Measurements from ENCODE around the gene IKBKE.

IKBKE gene

DNA sequence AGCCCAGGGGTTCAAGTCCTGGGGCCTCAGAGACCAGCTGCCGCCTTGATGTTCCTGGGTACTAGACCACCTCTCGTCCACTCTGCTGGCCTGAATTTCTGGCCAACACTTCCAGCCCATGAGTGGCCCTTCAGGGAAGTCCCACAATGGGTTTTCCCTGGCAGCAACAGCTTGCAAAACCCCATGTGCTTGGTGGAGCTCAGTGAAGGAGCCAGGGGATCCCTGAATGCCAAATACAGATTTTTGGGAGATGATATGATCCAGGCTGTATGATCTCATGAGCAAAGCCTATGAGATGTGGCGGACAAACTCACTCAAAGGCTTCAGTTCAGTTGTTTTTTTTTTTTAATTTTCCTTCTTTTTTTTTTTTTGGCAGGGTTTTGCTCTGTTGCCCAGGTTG is 27.5 kb downstream of the IKBKE start:
- no peak for DNase-seq

DNA sequence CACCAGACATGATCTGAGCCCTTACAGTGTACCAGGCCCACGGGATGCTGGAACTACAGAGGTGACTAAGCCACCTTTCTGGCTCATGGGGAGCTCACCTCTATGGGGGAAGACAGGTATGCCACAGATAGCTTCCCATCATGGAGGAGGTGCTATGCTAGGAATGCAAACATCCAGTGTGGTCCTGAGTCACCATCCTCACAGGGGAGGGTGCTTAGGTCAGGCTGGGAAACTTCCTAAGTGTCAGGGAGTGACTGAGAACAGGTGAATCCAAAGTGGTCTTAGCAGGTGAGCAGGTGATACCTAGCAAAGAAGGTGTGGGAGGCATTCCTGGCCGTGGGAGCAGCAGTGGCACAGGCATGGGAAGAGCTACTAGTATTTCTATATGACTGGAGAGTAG is 28.4 kb downstream of the IKBKE start:
- DNase-seq = no peak

DNA sequence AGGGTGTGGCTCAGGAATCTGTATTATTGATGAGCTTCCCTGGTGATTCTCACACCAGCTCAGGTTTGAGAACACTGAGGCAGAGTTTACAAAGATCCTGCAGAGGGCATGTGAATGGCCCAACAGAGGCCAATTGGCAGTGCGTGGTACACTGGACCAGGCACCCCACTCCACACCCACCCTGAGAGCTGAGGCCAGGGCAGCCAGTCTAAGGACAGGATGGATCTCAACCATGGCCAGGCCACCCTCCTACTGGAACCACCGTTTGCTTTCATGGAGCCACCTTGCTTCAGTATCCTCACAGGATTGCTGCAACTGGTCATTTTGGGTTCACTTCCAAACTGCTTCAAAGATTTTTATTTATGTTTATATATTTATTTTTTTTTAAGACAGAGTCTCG is 29.8 kb downstream of the IKBKE start:
- no peak for DNase-seq

DNA sequence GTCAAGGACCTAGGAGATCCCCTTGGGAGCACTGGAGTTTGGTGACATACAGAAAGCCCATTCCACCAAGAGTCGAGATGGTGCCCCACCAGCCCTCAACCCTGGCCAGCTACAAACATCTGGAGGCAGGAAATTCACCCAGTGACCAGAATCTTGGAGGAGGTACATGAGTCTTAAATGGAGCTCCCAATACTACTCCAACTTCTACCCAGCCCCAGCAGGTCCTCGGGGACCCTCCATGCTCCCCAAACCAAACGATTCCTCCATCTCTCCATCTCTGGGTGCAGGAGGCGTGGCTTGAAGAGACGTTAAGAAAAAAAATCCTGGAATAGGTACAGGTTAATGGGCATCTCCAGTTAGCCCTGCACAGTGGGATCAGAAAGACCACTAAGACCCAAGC is 31.6 kb downstream of the IKBKE start:
- DNase-seq = no peak

DNA sequence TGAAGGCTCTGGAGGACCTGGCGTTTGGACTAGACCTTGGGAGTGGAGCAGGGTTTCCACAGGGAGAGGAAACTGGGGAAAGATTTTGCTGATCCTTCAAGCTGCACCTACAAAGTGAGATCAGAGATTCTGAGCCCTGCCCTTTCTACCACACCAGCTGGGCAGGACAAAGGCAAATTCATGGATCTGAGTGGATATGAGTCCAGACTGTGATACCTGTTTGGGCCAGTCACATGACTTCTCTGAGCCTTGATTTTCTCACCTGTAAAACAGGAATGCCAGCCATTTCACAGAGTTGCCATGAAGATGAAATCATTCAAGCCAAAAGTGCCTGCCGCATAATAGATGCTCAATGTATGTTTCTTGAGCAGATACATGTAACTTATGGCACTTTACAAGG is 32.1 kb downstream of the IKBKE start:
- DNase-seq = no peak

DNA sequence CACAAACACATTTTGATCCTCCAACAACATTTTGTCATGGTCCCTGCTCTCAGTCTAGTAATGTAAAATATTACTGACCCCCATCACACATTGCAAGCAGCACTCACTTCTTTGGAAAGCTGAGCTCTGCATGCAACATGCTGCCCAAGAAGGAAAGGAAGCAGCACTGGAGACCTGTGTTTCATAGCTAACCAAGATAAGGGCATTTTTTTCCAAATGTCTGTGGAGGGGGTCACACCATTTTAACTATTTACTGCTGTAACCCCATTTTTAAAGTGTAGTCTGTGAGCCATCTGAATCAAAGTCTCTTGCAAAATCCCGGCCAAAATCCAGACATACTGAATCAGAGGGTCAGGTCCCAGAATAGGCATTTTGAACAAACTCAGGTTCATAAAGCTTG is 32.5 kb downstream of the IKBKE start:
- no peak for DNase-seq

DNA sequence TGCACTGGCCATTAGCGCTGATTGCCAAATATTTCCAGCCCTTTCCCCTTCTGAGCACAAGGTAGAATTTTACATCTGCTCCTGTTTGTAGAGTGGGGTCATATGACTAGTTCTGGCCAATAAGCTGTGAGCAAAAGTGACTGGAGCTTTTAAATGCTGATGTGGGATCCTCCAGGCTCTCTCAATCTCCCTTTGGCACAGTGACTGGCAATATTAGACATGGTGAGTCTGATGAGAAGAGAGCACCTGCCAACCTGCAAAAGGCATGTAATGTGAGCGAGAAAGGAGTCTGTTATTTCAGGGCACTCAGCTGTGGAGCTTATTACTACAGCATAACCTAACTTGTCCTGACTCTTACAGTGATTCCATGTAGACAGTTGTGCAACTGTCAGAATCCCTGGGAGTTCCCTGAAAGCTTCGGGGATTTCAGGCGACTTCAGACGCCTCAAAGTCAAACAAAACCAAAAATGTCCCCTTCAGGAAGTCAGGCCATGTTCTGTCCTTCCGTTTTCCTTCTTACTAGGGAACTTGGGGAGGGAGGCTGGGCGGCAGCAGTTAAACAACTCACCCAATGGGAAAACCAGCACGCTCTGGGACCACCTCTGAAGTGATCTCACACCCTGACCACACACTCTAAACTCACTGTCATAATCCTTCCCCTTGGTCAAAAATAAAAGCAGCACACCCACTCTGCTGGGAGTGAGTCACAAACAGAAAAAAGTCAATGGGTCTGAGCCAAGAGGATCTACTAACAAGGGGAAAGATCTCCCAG is 33.5 kb downstream of the IKBKE start:
- no peak for DNase-seq

DNA sequence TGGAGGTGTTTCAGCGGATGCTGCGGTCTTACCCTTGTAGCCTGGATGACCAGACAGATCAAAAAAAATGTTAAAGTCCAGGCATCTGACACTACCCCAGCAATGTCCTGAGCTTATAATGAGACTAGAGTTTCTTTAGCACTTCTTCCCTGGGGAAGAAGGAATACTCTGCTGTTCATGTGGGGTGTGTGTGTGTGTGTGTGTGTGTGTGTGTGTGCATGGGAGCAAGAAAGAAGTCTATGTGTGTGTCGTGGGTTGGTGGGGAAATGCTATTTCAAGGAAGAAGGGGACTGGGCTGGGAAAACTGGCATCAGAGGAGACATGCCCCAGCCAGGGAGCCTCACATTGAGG is 34.1 kb downstream of the IKBKE start:
- DNase-seq = no peak

DNA sequence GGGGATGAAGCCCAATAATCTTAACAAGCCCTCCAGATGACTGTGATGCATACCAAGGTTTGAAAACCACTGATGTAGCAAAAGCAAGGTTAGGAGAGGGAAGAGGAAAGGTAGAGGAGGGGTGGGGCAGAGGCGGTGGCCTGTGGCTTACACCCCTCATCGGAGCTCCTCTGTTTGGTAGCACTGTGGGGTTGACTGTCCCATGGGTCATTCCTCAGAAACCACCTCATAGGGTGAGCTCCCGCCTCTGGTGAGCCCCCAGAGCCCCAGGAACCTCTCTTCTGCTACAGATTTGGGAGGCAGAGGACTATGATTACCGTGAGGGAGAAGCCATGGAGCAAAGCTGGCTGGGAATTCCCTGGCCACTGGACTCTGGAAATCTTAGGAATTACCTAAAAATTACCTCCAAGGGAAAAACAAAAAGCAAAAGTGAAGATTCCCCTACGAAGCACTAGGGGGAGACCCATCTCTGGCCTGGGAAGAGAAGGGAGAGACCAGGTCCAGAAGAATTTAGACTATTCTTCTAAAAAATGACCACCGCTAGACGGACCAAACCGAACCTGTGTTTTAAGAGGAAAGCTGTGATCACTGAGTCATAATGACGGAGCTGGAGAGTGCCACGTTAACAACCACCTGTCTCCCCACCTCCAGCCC is 35.6 kb downstream of the IKBKE start:
- DNase-seq = no peak

DNA sequence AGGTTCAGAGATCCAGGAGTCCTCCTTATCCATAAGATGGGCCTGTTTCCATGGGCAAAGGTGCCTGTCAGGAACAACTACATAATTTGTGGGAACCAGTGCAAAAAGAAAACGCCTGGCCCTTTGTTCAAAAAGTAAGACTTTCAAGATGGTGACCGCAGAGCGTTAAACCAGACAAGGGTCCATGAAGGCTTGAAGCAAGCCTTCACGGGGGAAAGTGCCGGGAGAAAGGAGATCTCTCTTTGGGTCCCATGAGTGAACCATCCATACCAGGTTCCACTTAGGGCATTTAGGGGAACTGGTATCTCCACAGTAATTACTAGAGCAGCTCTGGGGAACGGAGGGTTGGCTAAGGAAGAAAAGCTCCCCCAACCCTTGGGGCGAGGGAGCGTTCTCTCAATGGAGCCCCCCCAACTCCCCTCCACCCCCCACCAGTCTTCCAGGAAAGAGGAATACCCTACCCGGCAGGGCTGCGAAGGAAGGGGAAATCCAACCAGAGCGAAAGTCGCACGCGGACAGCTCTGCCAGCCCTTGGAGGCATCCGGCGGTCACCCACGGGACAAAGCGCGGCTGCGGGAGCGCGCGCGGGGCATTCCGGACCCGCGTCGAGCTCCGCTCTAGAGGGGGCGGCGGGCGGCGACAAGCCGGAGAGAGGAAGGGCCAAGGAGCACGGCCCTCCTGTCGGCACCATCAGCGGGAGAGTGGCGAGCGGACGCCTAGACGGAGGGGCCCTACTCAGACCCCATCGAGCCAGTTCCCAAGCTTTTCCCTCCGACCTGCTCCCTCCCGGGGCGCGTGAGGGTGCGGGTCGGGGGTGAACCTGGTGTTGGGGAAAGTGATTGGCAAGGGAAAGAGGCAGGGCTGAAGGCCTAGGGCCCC is 36.4 kb downstream of the IKBKE start:
- no peak for DNase-seq

DNA sequence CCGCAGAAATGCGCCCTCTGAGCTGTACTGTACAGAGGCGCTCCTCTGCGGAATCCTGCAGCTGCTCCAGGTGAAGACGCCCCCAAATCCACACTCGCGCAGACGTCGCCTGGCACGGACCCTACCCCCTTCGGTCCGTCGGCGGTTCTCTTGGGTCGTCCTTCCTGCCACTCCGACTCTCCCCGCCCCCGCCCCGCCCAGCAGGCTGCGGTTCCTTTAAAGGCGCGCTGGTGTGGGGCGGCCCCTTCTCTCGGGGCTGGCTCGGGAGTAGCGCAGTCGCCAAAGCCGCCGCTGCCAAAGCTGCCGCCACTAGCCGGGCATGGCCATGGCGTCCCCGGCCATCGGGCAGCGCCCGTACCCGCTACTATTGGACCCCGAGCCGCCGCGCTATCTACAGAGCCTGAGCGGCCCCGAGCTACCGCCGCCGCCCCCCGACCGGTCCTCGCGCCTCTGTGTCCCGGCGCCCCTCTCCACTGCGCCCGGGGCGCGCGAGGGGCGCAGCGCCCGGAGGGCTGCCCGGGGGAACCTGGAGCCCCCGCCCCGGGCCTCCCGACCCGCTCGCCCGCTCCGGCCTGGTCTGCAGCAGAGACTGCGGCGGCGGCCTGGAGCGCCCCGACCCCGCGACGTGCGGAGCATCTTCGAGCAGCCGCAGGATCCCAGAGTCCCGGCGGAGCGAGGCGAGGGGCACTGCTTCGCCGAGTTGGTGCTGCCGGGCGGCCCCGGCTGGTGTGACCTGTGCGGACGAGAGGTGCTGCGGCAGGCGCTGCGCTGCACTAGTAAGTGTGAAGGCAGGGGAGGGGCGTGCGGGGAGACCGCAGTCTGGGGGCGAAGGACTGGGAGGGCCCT is 37.2 kb downstream of the IKBKE start, which contains the start of gene RASSF5:
RASSF5 (plus strand) TSS at position 248 of the 846 bp plus-strand sequence; CDS start at position 320, 72 bp downstream.
- DNase-seq = no peak

DNA sequence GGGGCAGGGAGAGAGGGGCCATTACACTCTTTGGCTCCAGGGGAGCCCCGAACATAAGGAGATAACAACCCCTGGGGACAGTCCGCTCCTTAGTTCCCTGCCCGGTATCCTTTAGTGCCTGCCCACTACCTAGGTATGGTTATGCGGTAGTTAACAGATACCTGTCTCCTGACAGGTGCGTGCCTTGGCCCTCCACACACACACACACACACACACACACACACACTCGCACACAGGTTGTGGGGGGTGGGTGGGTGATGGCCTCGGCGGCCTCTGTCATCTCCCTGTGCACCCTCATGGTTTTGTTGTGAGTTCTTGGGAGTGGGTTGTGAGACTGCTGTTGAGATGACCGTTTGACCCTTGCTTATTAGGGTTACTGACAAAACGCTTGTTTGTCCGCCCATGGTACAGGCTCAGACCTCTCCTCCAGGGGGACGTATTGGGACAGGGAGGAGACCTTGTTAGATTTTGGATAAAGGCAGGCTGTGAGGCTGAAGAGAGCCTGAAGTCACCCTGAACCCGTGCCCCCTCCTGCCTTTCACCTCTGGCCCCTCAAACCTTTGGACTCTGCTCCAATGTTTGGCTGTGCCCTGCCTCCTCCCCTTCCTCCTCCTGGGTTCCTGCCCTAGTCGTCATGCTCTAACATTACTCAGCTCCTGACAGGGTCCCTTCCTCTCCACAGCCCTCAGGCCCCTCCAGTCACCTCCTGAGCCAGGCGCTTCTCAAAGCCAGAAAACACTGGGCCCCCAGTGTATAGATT is 38.0 kb downstream of the IKBKE start:
- DNase-seq = no peak

DNA sequence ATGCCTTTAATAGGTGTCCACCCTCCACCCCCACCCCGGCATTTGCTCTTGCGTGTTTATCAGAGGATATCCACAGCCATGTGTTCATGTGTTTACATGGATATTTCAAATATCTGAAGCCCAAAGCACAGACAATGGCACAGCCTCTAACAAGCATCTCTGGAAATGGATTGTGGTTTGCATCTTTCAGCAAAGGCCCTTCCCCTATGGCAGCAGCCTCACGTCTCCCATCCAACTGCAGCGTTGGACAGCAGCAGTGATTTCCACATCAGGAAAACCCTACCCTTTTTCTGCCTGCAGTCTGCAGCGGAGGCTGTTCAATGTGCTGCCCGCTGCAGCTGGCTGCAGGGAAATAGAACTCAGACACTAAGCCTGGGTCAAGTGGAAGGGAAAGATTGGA is 38.7 kb downstream of the IKBKE start:
- no peak for DNase-seq

DNA sequence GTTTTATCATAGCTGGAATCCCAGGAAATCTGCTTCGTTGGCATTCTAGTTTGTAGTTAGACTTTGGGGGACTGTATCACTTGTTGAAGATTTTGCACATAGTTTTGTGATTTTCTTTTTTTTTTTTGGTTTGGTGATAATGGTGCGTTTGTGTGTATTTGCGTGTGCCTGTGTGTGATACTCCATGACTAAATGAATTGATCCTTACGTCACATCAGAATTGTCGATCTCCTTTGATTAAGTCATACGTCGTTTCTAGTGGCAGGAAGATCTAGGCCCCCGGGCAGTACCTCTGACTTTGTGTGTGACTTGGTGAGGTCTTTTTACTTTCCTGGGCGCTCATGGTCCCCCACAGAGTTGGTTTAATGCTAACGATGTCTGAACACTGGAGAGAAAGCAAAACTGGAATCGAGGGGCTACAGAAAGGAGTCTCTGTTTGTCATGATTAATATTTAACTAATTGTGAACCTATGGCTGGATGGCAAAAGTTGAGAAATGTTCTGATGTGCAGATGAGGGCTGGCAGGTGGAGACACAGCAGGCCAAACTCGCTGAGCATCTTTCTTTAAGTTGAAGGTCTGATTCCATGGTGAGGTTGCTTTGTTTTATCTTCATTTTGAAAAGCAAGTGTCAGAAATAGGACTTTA is 39.5 kb downstream of the IKBKE start:
- DNase-seq = no peak

DNA sequence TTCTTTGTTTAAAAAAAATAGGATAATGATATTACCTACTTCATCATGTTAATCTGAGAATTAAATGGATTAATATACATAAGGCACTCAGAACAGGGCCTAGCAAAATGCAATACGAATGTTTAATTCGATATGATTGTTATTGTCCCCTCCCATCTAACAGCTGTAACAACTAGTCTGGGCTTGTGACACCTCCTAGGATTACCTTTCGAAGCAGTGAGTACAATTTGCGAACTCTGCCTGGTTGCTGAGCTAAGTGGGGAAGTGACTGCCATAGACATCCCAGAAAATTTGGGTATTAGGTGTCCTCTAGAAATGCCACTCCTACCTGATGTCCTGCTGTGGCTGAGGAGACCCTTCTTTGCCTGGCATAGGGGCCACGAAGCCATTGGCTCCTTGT is 40.1 kb downstream of the IKBKE start:
- no peak for DNase-seq

DNA sequence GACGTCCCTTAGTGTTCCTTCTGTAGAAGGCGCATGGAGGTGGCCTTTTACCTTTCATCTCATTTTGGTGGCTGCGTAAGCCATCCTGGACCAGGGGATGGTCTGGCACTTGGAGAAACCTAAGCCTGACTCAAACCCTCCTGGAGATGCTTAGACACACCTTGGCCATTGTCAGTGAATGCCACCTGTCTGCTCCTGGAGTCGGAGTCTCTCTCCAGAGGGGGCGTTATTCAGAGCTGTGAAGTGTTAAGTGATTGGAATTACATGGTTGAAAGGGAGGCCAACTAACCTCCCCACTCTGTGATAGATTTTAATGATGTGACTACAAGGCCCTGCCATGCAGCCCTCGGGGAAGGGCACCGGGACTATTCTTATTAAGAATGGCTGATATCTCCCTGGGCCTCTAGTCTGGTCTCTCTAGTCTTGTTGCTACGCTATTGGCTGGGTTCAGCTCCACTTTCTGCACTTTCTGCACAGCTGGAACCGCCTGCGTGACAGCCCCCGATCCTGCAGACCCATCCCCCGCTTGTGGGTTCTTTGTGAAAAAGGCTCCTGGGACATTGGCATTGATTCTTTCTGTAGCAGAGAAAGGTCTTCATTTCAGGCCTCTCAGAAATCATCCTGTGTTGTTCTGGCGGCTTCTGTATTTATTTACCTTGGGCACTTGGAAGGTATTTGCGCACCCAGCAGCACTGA is 41.2 kb downstream of the IKBKE start:
- no peak for DNase-seq

DNA sequence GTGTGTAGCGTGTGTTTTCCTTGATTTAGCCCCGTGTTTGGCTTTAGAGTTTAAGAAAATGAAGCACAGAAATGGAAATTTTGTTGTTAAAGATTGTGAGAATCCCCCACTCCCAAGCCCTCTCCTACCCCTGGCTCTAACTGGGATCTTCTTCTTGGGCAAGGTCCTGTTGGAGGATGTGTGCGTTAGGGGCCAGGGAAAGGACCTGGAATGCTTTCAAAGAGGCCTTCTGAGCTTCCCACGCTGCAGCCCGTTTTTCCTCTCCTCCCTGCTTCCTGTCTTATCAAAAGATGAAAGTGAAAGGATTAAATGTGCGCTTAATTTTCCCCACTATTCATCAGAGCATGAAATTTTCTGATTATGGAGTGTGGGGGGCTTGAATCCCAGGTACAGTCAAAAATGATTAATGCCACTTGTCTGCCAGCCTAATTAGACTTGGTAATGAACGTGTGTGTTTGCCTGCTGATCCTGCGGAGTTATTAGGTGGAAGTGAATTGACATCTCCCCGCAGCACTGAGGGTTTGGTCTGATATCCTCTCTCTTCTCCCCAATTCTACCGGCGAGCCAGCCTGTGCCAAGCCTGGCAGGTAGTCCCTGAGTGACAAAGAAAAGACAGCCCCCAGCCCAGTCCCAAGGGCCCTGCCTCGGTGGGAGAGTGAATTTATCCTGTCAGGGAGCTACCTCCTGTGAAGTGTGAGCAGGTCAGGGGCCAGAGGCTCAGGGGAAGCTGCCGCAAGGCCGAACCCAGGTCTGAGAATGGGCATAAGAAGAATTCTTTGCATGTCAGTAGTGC is 42.0 kb downstream of the IKBKE start:
- no peak for DNase-seq

DNA sequence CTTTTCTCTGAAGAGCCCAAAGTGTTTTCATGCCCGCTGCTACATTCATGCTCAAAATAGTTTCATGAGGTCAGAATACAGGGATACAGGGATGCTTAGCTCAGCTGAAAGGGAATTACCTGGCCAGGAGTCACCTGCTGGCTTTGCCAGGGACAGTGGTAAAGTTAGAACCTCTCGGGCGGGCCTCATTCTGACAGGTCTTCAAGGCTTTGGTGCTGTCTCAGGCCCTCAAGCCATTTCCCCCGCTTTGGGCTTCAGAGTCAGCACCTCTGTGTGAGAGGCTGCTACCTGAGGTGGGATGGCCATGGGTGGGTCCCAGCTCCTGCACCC is 42.5 kb downstream of the IKBKE start:
- no peak for DNase-seq

DNA sequence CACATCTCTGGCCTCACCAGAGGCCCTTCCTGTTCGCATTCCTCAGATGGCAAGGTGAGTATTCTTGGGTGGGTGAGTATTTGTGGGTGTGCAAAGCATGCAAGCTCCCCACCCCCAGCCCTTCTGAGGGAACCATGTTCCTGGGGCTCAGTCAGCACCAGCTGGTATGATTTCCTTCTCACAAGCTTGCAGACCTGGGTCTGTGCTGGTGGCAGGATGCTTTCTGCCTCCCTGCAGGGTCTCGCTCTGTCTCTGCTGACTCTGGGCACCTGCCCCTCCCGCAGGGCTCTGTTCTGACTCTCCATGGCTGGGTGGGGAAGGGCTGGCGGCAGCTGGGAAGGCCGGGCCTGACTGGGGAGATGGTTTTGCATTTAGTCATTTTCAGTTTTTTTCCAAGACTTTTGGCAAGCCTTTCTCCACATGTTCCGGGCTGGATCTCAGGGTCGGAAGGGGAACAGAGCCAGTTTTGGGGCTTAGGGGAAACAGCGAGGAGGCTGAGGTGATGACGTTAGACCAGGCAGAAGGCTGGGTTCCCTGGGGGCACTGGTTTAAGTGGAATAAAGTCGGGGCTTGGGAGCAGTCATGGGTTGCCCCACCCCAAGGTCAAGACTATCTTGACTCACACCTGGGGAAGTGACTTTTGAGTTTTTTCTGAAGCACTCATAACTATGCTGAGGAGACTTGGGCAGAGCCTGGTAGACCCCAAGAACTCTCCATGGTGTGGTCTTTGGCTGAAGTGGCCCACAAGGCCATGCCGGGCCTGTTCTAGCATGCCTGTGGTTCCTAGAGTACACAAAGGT is 43.2 kb downstream of the IKBKE start:
- DNase-seq = no peak

All from KG1 (cell line).